ENCODE measurements around the gene EIF4G3.

The EIF4G3 gene

DNA sequence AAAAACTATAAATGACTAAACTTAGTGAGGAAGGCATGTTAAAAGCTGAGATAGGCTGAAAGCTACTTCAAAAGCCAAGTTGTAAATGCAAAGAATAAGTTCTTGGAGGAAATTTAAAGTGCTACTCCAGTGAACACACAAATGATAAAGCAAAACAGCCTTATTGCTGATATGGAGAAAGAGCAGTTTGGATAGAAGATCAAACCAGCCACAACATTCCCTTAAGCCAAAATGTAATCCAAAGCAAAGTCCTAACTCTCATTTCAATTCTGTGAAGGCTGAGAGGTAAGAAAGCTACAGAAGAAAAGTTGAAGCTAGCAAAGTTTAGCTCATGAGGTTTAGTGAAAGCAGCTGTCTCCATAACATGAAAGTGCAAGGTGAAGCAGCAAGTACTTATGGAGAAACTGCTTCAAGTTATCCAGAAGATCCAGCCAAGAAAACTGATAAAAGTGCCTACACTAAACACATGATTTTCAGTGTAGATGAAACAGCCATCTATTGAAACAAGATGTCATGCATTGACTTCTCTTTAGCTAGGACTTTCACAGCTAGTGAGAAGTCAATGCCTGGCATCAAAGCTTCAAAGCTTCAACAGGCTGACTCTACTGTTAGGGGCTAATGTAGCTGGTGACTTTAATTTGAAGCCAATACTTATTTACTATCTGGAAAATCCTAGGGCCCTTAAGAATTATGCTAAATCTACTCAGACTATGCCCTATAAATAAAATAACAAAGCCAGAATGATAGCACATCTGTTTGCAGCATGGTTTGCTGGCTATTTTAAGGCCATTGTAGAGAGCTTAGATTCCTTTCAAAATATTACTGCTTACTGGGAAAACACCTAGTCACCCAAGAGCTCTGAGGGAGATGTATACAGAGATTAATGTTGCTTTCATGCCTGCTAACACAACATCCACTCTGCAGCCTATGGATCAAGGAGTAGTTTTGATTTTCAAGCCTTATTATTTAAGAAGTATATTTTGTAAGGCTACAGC is 188.6 kb downstream of the EIF4G3 start:
- TF ChIP-seq, protein P1, sequence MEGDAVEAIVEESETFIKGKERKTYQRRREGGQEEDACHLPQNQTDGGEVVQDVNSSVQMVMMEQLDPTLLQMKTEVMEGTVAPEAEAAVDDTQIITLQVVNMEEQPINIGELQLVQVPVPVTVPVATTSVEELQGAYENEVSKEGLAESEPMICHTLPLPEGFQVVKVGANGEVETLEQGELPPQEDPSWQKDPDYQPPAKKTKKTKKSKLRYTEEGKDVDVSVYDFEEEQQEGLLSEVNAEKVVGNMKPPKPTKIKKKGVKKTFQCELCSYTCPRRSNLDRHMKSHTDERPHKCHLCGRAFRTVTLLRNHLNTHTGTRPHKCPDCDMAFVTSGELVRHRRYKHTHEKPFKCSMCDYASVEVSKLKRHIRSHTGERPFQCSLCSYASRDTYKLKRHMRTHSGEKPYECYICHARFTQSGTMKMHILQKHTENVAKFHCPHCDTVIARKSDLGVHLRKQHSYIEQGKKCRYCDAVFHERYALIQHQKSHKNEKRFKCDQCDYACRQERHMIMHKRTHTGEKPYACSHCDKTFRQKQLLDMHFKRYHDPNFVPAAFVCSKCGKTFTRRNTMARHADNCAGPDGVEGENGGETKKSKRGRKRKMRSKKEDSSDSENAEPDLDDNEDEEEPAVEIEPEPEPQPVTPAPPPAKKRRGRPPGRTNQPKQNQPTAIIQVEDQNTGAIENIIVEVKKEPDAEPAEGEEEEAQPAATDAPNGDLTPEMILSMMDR (IDR thresholded peaks at IDR 0.05): no peak

DNA sequence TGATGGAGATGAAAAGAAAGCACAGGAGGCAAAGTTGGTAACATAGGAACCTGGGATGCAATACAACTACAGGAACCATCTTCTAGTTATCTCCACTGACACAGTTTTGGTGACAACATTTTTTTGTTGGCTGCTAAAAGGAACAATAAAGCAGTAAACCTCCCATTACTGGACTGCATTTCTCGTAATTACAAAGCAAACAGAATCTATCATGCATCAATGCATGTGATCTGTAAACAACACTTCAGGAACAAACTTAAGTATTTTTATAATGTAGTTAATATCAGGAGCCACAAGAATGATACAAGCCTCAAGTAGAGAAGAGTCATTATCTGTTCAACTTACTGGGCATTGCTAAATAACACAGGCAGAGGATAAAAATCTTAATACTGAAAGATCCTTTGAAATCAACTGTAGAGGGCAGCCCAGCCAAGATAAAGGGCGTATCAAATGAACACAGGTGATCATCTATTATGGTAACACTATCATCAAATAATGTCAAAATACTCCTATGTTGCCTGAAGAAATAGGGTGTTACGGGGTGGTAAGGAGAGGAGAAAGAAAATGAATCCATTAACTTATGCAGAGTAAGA is 193.3 kb downstream of the EIF4G3 start:
- TF ChIP-seq, protein P1 (IDR thresholded peaks at IDR 0.05): peak; percentile 19; the same call in 1 of the 2 replicates

DNA sequence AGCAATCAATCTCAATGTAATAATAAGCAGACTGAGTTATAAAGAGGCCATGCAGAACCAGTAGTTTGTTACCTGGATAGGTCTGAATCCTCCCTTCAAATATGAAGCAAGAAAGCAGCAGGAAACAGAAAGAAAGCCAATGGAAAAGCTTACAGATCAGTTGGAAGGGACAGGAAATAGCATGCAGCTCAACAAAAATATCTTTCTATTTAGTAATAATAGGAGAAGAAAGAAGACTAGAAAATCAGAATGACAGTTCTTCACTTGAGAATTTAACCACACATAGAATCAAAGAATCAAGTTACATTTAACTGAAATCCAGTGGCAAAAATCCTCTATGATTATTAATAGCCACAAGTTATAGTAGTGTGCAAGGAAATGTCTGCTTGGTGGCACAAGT is 194.4 kb downstream of the EIF4G3 start:
- TF ChIP-seq, protein P1 (IDR thresholded peaks at IDR 0.05): no peak

DNA sequence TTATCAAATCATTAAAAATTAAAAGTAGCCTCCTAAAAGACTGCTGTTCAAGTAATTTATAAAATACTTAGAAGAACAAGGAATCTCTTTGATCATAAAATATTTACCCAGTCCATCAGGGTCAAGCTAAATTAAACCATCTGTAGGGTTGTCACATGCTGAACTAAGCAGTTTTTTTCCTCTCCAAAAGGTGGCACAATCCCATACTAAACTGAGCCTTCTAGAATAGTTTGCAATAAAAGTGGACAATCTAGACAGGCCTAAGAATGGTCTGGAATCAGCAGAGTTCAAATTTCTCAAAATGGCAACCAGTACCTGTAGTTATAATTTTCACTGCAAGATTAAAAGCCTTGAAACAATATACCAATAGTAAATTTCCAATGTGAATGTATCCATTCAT is 194.8 kb downstream of the EIF4G3 start:
- TF ChIP-seq, protein P1 (IDR thresholded peaks at IDR 0.05): peak; percentile 27; the same call in 1 of the 2 replicates

DNA sequence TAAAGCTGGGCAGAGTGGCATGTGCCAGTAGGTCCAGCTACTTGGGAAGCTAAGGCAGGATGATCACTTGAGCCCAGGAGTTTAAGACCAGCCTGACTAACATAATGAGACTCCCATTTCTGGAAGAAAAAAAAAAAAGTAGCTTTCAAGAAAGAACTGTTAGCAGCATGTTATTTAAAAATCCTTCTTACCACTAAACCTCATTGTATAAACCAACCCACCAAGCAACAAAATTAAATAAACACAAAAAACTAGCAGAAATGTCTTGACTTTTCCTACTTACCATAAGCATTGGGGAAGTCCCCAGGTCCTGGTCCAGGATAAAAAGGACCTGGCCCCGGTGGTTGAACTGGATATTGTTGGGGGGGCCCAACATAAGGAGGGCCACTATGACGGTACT is 196.6 kb downstream of the EIF4G3 start:
- TF ChIP-seq, protein P1 (IDR thresholded peaks at IDR 0.05): no peak

DNA sequence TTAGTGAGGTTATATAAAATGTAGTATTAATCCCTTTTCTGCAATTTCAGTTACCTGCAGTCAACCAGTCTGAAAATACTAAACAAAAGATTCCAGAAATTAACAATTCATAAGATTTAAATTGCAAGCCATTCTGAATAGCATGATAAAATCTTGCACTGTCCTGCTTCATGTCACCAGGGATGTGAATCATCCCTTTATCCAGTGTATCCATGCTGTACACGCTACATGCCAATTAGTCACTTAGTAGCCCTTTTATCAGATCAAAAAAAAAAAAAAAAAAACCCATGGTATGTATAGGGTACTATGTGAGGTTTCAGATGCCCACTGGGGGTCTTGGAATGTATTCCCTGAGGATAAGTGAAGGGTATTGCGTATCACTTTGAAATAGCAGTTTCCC is 198.3 kb downstream of the EIF4G3 start:
- TF ChIP-seq, protein P1 (IDR thresholded peaks at IDR 0.05): no peak

DNA sequence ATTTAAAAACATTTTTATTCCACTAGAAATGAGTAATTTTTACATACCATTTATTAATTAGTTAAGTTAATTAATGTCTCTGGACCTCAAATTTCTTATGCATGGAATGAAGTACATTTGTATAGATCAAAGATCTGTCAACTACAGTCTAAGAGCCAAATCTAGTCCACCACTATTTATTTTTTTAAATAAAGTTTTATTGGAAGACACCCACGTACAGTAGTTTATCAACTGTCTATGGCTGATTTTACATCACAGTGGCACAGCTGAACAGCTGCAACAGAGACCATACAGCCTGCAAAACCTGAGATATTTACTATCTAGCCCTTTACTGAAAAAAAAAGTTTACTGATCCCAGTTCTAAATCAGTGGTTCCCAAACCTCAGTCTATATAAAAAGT is 201.0 kb downstream of the EIF4G3 start:
- TF ChIP-seq, protein P1 (IDR thresholded peaks at IDR 0.05): no peak
